ENCODE measurements around the gene HGFAC. TPM values are rescaled to one million over a fixed set of nuclear protein-coding genes. Genes with fewer than 3 reads are reported as not detected.

HGFAC gene
- polyA plus RNA-seq, 4 donors: 0.21 to 0.30 TPM; not detected in 2

GRCh38 chr4:3418029-3418762 lies 23.6 kb upstream of the HGFAC start:
- H3K27ac ChIP-seq (ENCODE audit: low read depth in 1 of 3, low read length in 2 of 3): no peak overlapping the region
- WGBS, 3 donors: 77 to 82% (median 78%) methylated on average over 22 of the region's 22 CpGs
- peaks cover 0 to 82% (median 7%) of the 10 kb centered on the region in 3 donors for H3K36me3 ChIP-seq (ENCODE audit: control insufficient read depth in 3 of 3, insufficient read depth in 2 of 3, low read depth in 1 of 3, low read length in 3 of 3)
- no peak overlapping the region for H3K4me3 ChIP-seq (ENCODE audit: low read depth in 1 of 3, low read length in 3 of 3)
- DNase-seq (no peak), FAIRE-seq (no peak)
- no peaks in the 10 kb centered on the region for H3K27me3 ChIP-seq (ENCODE audit: control insufficient read depth in 3 of 3, insufficient read depth in 3 of 3, low read length in 3 of 3)
- no peaks in the 10 kb centered on the region for H3K9me3 ChIP-seq (ENCODE audit: control insufficient read depth in 2 of 2, insufficient read depth in 1 of 2, low read depth in 1 of 2, low read length in 1 of 2)
- H3K4me1 ChIP-seq (ENCODE audit: control insufficient read depth in 3 of 3, insufficient read depth in 2 of 3, low read depth in 1 of 3, low read length in 2 of 3): no peaks in the 10 kb centered on the region

DNA sequence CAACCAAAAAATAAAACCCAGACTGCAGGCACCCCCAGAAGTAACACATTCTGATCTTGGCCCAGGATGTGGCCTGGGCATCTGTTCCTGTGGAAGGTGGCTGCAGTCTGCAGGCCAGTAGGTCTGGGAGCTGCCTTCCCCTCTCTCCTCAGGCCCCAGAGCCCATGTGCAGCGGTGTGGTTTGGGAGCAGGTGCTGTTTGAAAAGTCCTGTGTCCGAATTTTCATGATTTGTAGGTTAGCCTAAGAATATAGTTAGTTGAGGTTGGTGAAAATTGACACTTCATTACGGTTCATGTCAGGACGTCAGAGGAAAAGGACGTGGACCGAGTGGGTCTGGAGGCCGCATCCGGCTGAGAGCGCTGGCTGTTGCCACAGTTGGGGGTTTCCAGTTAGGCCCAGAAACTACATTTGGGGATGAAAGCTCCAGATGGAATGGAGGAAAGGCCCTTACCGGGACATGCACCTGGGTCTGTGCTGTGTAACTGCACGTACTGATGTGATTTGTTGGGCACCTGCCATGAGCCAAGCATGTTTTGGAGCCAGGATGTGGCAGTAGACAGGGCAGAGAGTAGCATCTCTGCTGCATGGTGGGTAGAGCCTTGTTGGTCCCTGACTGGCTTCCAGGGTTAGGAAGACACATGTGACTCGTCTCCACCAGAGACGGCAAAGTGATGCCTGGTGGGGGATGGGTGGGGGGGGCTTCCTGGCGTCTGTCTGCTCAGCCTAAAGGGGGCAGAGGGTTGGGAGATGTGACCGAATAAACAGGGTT lies 21.7 kb upstream of the HGFAC start:
- H3K36me3 ChIP-seq (ENCODE audit: control insufficient read depth in 3 of 3, insufficient read depth in 2 of 3, low read depth in 1 of 3, low read length in 3 of 3): peaks cover 0 to 91% (median 7%) of the 10 kb centered on the region in 3 donors
- H3K9me3 ChIP-seq (ENCODE audit: control insufficient read depth in 2 of 2, insufficient read depth in 1 of 2, low read depth in 1 of 2, low read length in 1 of 2): no peaks in the 10 kb centered on the region
- H3K4me1 ChIP-seq (ENCODE audit: control insufficient read depth in 3 of 3, insufficient read depth in 2 of 3, low read depth in 1 of 3, low read length in 2 of 3): no peaks in the 10 kb centered on the region
- 83 to 90% (median 87%) methylated on average over 15 of the region's 15 CpGs for WGBS, 3 donors
- H3K27me3 ChIP-seq (ENCODE audit: control insufficient read depth in 3 of 3, insufficient read depth in 3 of 3, low read length in 3 of 3): no peaks in the 10 kb centered on the region
- DNase-seq: no peak
- no peak overlapping the region for H3K27ac ChIP-seq (ENCODE audit: low read depth in 1 of 3, low read length in 2 of 3)
- no peak for FAIRE-seq
- no peak overlapping the region for H3K4me3 ChIP-seq (ENCODE audit: low read depth in 1 of 3, low read length in 3 of 3)

DNA sequence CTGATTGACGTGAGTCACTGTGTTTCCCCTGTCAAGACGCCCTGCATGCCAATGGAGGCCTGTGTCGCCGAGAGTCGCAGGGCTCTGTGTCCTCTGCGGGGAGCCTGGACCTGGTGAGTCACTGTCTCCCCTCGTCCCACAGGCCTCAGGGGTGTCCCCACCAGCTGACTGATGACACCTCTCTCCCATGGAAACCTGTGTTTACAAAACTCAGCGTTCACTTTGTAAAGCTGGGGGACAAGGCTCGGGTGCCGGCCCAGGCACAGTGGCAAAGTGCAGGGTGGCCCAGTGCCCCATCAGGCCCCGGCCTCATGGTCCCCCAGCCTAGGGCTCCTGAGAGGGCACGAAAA lies 21.2 kb upstream of the HGFAC start:
- DNase-seq: no peak
- FAIRE-seq: no peak
- Histone ChIP-seq H3K27ac (ENCODE audit: low read depth in 1 of 3, low read length in 2 of 3) (no peak overlapping the region), H3K4me3 (ENCODE audit: low read depth in 1 of 3, low read length in 3 of 3) (no peak overlapping the region), H3K4me1 (ENCODE audit: control insufficient read depth in 3 of 3, insufficient read depth in 2 of 3, low read depth in 1 of 3, low read length in 2 of 3) (no peaks in the 10 kb centered on the region), H3K27me3 (ENCODE audit: control insufficient read depth in 3 of 3, insufficient read depth in 3 of 3, low read length in 3 of 3) (no peaks in the 10 kb centered on the region), H3K36me3 (ENCODE audit: control insufficient read depth in 3 of 3, insufficient read depth in 2 of 3, low read depth in 1 of 3, low read length in 3 of 3) (peaks cover 0 to 90% (median 7%) of the 10 kb centered on the region in 3 donors), H3K9me3 (ENCODE audit: control insufficient read depth in 2 of 2, insufficient read depth in 1 of 2, low read depth in 1 of 2, low read length in 1 of 2) (no peaks in the 10 kb centered on the region)
- 86 to 88% (median 86%) methylated on average over 12 of the region's 12 CpGs for WGBS, 3 donors

- Histone ChIP-seq H3K4me1 (ENCODE audit: control insufficient read depth in 3 of 3, insufficient read depth in 2 of 3, low read depth in 1 of 3, low read length in 2 of 3) (no peaks in the 10 kb centered on the region), H3K27me3 (ENCODE audit: control insufficient read depth in 3 of 3, insufficient read depth in 3 of 3, low read length in 3 of 3) (no peaks in the 10 kb centered on the region), H3K9me3 (ENCODE audit: control insufficient read depth in 2 of 2, insufficient read depth in 1 of 2, low read depth in 1 of 2, low read length in 1 of 2) (no peaks in the 10 kb centered on the region), H3K27ac (ENCODE audit: low read depth in 1 of 3, low read length in 2 of 3) (no peak overlapping the region), H3K36me3 (ENCODE audit: control insufficient read depth in 3 of 3, insufficient read depth in 2 of 3, low read depth in 1 of 3, low read length in 3 of 3) (peaks cover 0 to 86% (median 7%) of the 10 kb centered on the region in 3 donors), H3K4me3 (ENCODE audit: low read depth in 1 of 3, low read length in 3 of 3) (no peak overlapping the region)
- DNase-seq: no peak
- no peak for FAIRE-seq
- WGBS, 3 donors: 89 to 94% (median 91%) methylated on average over 10 of the region's 10 CpGs
These were observed 20.8 kb upstream of the HGFAC start for GRCh38 chr4:3420956-3421355.

- DNase-seq: no peak
These were observed 20.3 kb upstream of the HGFAC start for GRCh38 chr4:3421470-3421869.

GRCh38 chr4:3422241-3422801 lies 19.4 kb upstream of the HGFAC start:
- Histone ChIP-seq H3K4me3 (ENCODE audit: low read depth in 1 of 3, low read length in 3 of 3) (no peak overlapping the region), H3K27ac (ENCODE audit: low read depth in 1 of 3, low read length in 2 of 3) (no peak overlapping the region), H3K27me3 (ENCODE audit: control insufficient read depth in 3 of 3, insufficient read depth in 3 of 3, low read length in 3 of 3) (no peaks in the 10 kb centered on the region), H3K9me3 (ENCODE audit: control insufficient read depth in 2 of 2, insufficient read depth in 1 of 2, low read depth in 1 of 2, low read length in 1 of 2) (no peaks in the 10 kb centered on the region), H3K36me3 (ENCODE audit: control insufficient read depth in 3 of 3, insufficient read depth in 2 of 3, low read depth in 1 of 3, low read length in 3 of 3) (peaks cover 0 to 85% (median 6%) of the 10 kb centered on the region in 3 donors), H3K4me1 (ENCODE audit: control insufficient read depth in 3 of 3, insufficient read depth in 2 of 3, low read depth in 1 of 3, low read length in 2 of 3) (no peaks in the 10 kb centered on the region)
- DNase-seq (no peak), FAIRE-seq (no peak)
- 86 to 90% (median 89%) methylated on average over 29 of the region's 29 CpGs for WGBS, 3 donors

More at GRCh38 chr4:3421470-3421869, 20.3 kb upstream of the HGFAC start:
- Histone ChIP-seq H3K4me3 (ENCODE audit: low read depth in 1 of 3, low read length in 3 of 3) (no peak overlapping the region), H3K27me3 (ENCODE audit: control insufficient read depth in 3 of 3, insufficient read depth in 3 of 3, low read length in 3 of 3) (no peaks in the 10 kb centered on the region), H3K9me3 (ENCODE audit: control insufficient read depth in 2 of 2, insufficient read depth in 1 of 2, low read depth in 1 of 2, low read length in 1 of 2) (no peaks in the 10 kb centered on the region), H3K4me1 (ENCODE audit: control insufficient read depth in 3 of 3, insufficient read depth in 2 of 3, low read depth in 1 of 3, low read length in 2 of 3) (no peaks in the 10 kb centered on the region), H3K36me3 (ENCODE audit: control insufficient read depth in 3 of 3, insufficient read depth in 2 of 3, low read depth in 1 of 3, low read length in 3 of 3) (peaks cover 0 to 84% (median 7%) of the 10 kb centered on the region in 3 donors), H3K27ac (ENCODE audit: low read depth in 1 of 3, low read length in 2 of 3) (no peak overlapping the region)
- no peak for FAIRE-seq
- WGBS, 3 donors: 82 to 91% (median 85%) methylated on average over 12 of the region's 12 CpGs

DNA sequence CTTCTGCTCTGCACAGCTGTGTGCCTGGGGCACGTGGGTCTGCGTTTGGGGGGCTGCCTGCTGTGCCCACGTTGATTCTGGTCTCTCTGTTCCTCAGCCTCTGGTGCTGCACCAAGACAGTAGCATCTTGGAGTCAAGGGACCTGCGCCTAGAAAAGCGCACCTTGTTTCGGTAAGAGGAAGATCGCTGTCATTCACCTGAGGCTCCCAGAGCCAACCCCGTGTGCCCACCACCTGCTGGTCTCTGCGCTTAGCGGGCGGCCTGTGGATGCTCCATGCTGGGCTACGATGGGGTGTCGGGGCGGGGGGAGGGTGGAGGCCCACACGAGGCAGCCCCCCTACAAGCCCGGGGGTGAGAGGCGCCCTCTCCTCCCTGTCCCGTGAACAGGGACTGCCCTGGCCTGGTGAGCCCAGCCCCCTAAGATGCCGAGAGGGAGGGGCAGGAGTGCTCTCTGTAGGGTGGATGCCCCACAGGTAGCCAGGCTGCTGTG lies 18.9 kb upstream of the HGFAC start:
- Histone ChIP-seq H3K4me1 (ENCODE audit: control insufficient read depth in 3 of 3, insufficient read depth in 2 of 3, low read depth in 1 of 3, low read length in 2 of 3) (no peaks in the 10 kb centered on the region), H3K27me3 (ENCODE audit: control insufficient read depth in 3 of 3, insufficient read depth in 3 of 3, low read length in 3 of 3) (no peaks in the 10 kb centered on the region), H3K9me3 (ENCODE audit: control insufficient read depth in 2 of 2, insufficient read depth in 1 of 2, low read depth in 1 of 2, low read length in 1 of 2) (no peaks in the 10 kb centered on the region), H3K36me3 (ENCODE audit: control insufficient read depth in 3 of 3, insufficient read depth in 2 of 3, low read depth in 1 of 3, low read length in 3 of 3) (peaks cover 0 to 82% (median 4%) of the 10 kb centered on the region in 3 donors), H3K4me3 (ENCODE audit: low read depth in 1 of 3, low read length in 3 of 3) (no peak overlapping the region), H3K27ac (ENCODE audit: low read depth in 1 of 3, low read length in 2 of 3) (no peak overlapping the region)
- DNase-seq: no peak
- WGBS, 3 donors: 91 to 94% (median 93%) methylated on average over 19 of the region's 19 CpGs
- no peak for FAIRE-seq

DNA sequence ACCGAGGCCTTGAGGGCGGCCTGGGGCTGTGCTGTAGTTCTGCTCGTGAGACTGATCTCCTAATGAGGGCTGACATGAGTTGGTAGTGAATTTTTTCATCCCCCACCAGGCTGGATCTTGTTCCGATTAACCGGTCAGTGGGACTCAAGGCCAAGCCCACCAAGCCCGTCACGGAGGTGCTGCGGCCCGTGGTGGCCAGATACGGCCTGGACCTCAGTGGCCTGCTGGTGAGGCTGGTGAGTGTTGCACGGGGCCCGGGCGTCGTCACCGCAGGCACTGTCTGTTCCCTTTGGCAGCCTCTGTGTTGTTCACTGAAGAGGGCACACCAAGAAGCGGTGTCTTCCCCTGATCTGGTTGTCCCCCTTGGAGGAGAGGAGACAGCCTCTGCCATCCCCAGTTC lies 18.4 kb upstream of the HGFAC start:
- Histone ChIP-seq H3K36me3 (ENCODE audit: control insufficient read depth in 3 of 3, insufficient read depth in 2 of 3, low read depth in 1 of 3, low read length in 3 of 3) (peaks cover 0 to 79% (median 4%) of the 10 kb centered on the region in 3 donors), H3K4me3 (ENCODE audit: low read depth in 1 of 3, low read length in 3 of 3) (no peak overlapping the region), H3K4me1 (ENCODE audit: control insufficient read depth in 3 of 3, insufficient read depth in 2 of 3, low read depth in 1 of 3, low read length in 2 of 3) (no peaks in the 10 kb centered on the region), H3K27ac (ENCODE audit: low read depth in 1 of 3, low read length in 2 of 3) (no peak overlapping the region), H3K9me3 (ENCODE audit: control insufficient read depth in 2 of 2, insufficient read depth in 1 of 2, low read depth in 1 of 2, low read length in 1 of 2) (no peaks in the 10 kb centered on the region), H3K27me3 (ENCODE audit: control insufficient read depth in 3 of 3, insufficient read depth in 3 of 3, low read length in 3 of 3) (no peaks in the 10 kb centered on the region)
- no peak for DNase-seq
- FAIRE-seq: no peak
- WGBS, 3 donors: 94 to 95% (median 95%) methylated on average over 16 of the region's 16 CpGs
